ENCODE data around the gene KCNIP4.

Gene KCNIP4

GRCh38 chr4:21387683-21388082, 560.9 kb downstream of the KCNIP4 start:
- no peak for TF ChIP-seq CTCF (IDR thresholded peaks at IDR 0.05; ENCODE audit: low read depth, low read length)
- no peak overlapping the region for H3K4me3 ChIP-seq (ENCODE audit: low read depth, low read length)

- no peak overlapping the region for H3K4me3 ChIP-seq (ENCODE audit: low read depth, low read length)
- TF ChIP-seq CTCF (IDR thresholded peaks at IDR 0.05; ENCODE audit: low read depth, low read length) = no peak
These were observed 562.3 kb downstream of the KCNIP4 start for GRCh38 chr4:21386166-21386780.

GRCh38 chr4:21385706-21386105, 562.9 kb downstream of the KCNIP4 start:
- no peak for TF ChIP-seq CTCF (IDR thresholded peaks at IDR 0.05; ENCODE audit: low read depth, low read length)
- no peak overlapping the region for H3K4me3 ChIP-seq (ENCODE audit: low read depth, low read length)

GRCh38 chr4:21384609-21385008, 564.0 kb downstream of the KCNIP4 start:
- no peak overlapping the region for H3K4me3 ChIP-seq (ENCODE audit: low read depth, low read length)
- no peak for TF ChIP-seq CTCF (IDR thresholded peaks at IDR 0.05; ENCODE audit: low read depth, low read length)

GRCh38 chr4:21380861-21381260, 567.7 kb downstream of the KCNIP4 start:
- no peak for TF ChIP-seq CTCF (IDR thresholded peaks at IDR 0.05; ENCODE audit: low read depth, low read length)

GRCh38 chr4:21377046-21377445, 571.5 kb downstream of the KCNIP4 start:
- TF ChIP-seq CTCF (IDR thresholded peaks at IDR 0.05; ENCODE audit: low read depth, low read length) = no peak
- no peak overlapping the region for H3K4me3 ChIP-seq (ENCODE audit: low read depth, low read length)

More at GRCh38 chr4:21380861-21381260, 567.7 kb downstream of the KCNIP4 start:
- H3K4me3 ChIP-seq (ENCODE audit: low read depth, low read length) = no peak overlapping the region

GRCh38 chr4:21376176-21376575, 572.4 kb downstream of the KCNIP4 start:
- no peak overlapping the region for H3K4me3 ChIP-seq (ENCODE audit: low read depth, low read length)
- TF ChIP-seq CTCF (IDR thresholded peaks at IDR 0.05; ENCODE audit: low read depth, low read length) = no peak

All from WI38 (cell line).